Activated naive CD8-positive, alpha-beta T cell treated with anti-CD3 and anti-CD28 coated beads, Interleukin-2, amount 50 U/mL, for 16 hours (primary cell): Measurements from ENCODE around the gene GALNT17.
"Not testable (repeated sequence)": the region's sequence is repeated elsewhere in the genome, so short reads cannot be mapped to it uniquely, and the experiment has no call there.

Experiments
- DNase-seq: peaks from one replicate; pipeline ENCODE4 v3.0.0-alpha.2; 2020; ENCODE audit warnings: low read depth, low spot score

The GALNT17 gene

GRCh38 chr7:71235253-71235652, 103.3 kb downstream of the GALNT17 start:
- no peak for DNase-seq

GRCh38 chr7:71236230-71237105, 104.5 kb downstream of the GALNT17 start:
- DNase-seq: no peak

DNA sequence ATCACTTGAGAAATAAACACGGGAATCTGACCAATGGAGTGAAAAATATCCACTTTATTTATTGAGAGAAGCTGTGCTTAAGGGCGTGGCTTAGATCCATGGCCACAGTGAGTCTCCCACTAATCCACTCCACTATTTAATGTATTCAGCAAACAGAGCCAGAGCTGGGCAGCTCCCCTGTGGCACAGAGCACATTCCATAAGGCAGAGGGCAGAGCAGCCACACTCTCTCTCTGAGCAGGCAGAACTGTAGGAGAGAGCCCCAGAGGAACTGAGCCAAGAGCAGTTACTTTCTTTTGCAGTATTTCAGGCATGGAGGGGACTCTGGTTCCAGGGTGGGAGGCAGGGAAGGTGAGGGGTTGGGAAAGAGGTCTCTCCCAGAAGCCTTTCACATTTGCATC, 106.0 kb downstream of the GALNT17 start:
- no peak for DNase-seq

DNA sequence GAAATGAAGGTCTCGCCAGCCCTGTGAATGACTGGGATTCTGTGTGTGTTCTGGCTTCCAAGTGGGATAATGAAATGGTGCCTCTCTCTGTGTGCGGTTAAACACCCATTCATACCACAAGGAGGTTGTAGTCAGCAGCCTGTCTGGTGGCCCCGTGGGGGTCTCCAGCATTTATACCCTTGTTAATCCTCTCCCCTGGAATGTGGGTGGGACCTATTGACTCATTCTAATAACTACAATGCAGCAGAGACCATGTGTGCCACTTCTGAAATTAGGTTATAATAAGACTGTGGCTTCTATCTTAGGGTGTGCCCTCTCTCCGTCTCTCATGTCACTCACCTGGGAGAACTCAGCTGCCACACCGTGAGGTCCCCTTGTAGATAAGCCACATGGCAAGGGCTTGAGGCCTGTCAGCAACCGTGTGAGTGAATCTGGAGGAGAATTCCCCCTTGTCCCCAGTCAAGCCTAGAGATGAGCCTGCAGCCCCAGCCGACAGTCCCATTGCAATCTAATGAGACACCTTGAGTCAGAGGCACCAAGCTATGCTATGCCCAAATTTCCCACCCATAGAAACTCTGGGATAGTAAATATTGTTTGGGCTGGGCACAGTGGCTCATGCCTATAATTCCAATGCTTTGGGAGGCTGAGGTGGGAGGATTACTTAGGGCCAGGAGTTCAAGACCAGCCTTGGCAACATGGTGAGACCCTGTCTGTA, 106.8 kb downstream of the GALNT17 start:
- no peak for DNase-seq

- no peak for DNase-seq
Measured at GRCh38 chr7:71239586-71240268, 107.8 kb downstream of the GALNT17 start.

DNA sequence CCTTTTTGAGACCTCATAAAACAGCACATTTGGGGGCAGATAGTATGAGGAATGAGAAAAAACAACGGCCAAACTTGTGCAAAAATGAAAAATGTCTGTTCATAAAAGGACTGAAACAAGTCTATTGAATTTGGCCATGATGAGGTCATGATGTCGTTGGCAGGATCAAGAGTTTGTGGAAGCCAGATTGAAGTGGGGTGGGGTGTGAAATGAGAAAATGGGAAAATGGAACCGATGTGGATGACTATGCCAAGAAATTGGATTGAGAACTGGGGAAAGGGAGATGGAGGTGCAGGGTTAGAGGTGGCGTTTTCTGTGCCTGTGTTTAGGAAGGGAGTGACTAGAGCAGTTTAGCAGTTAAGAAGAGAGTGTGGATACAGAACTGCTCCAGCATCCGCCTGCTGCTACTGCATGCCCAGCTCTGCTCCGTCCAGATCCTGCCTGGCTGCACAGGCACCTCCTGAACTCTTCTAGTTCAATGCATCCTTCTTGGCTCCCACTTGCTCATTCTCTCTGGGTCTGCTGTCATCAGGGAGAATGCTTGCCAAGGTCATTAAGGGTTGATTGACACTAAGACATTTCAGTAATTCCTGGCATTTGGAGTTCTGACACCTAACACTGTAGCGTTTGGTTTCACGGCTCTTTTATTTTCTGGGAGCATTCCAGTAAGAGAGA, 111.9 kb downstream of the GALNT17 start:
- DNase-seq: no peak

DNA sequence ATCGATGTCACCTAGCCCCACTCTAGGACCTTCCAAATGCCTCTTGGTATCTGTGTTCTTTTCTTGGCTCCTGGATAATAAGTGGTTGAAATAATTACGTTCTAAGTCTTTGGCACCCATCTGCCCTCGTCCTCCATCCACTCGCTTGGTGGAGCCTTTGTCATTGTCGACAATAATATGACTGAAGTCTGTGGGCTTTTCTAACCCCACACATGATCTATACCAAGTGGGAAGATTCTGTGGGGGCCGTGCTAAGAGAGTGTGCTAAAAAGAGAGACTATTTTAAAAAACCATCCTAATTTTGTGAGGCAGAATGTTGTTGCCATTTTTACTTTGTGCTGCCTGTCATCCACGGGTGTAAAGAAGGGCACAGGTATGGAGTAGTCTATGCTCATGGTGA, 113.1 kb downstream of the GALNT17 start:
- DNase-seq: no peak

DNA sequence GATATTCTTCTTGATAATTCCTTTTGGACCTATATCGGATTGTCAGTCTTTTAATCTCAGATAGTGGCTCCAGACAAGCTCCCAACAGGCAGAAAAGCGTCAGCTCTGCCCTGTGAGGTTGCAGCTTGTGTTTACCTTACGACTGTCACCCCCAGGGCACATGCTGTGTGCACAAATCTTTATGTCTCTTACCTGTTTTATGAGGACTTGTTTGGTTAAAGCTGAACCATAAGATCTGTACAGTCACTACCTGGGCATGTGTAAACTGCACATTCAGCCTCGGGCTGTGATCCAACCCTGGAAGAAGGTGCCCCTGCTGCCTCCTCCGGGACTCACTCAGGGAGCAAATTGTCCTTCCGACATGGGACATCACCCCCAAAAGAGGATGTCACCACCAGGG, 119.8 kb downstream of the GALNT17 start:
- no peak for DNase-seq

DNA sequence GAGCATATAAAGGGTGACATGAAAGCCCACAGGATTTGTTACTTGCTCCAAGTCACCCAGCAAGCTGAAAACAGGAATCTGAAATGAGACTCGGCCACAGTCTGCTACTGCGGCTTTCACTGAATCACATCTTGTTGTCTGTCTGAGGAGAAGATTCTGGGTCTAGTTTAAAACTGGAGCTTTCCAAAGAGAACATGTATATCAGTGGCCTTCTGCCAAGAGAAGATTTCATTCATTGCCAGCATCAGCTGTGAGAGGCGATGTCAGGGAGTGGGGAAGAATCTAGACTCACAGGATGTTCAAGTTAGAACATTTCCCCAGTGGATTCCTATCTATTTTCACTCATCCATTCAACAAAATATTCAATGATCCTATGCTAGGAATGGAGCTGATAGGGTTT, 122.8 kb downstream of the GALNT17 start:
- no peak for DNase-seq

GRCh38 chr7:71255537-71256178, 123.7 kb downstream of the GALNT17 start:
- DNase-seq: no peak

DNA sequence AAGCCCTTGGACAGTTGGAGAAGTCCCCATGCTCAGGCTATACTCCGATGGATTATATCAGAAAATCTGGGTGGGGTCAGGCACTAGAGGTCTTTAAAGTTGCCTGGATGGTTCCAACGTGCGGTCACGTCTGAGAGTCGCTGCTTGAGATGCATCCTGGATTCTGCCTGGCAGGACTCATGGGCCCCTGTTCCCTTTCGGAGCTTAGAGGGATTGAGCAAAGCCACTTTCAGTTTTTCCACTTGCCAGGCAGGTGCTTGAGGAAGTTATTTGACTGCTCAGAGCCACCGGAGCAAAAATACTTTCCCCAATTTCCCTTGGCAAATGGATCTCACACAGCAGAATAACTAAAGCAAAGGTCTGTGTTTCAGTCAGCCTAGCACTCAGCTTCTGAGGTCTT, 129.1 kb downstream of the GALNT17 start:
- DNase-seq: no peak

- DNase-seq: not testable (repeated sequence)
Measured at GRCh38 chr7:71262834-71263233, 130.9 kb downstream of the GALNT17 start.

DNA sequence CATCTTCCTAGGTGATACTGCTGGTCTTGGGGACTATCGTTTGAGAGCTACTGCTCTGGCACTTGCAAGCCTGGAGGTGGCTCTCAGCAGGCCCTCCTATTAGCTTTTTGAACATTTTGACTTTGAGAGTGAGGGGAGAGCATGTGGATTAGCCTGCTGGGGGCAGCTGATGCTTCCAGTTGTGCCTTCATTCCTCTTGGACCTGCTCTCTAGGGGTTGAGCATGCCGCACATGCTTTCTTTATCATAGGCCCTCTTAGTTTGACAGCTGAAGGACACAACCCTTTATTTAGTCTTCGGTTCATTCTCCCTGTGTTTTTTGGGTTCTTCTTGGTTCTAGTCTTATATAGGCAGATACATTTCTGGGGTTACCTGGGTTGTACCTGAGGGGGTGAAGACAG, 132.1 kb downstream of the GALNT17 start:
- no peak for DNase-seq

- DNase-seq: no peak
Measured at GRCh38 chr7:71266912-71267311, 135.0 kb downstream of the GALNT17 start.

- DNase-seq: no peak
Measured at GRCh38 chr7:71267734-71268469, 136.0 kb downstream of the GALNT17 start.

GRCh38 chr7:71270558-71270957, 138.6 kb downstream of the GALNT17 start:
- no peak for DNase-seq

GRCh38 chr7:71271203-71271602, 139.3 kb downstream of the GALNT17 start:
- no peak for DNase-seq

- no peak for DNase-seq
Measured at GRCh38 chr7:71272509-71273490, 140.9 kb downstream of the GALNT17 start.

GRCh38 chr7:71278257-71278656, 146.3 kb downstream of the GALNT17 start:
- DNase-seq: no peak
